Transverse colon (tissue), 4 donors: ENCODE measurements around the gene CKMT2. TPM values are rescaled to one million over a fixed set of nuclear protein-coding genes. Genes with fewer than 3 reads are reported as not detected.

ENCODE experiments used
- DNase-seq: peaks from one replicate; pipeline ENCODE4 v3.0.0-alpha.2; 2019
- H3K27ac ChIP-seq, 4 donors: fragments of 200-600 bp; sonication (generic); 2 replicates each; pipeline ENCODE4 v1.5.1; 2016 to 2018; ENCODE audit warnings: inconsistent platforms in 4 of 4
- H3K27me3 ChIP-seq: fragments of 200-600 bp; sonication (generic); 2 replicates; pipeline ENCODE4 v1.5.1; 2017; ENCODE audit warnings: inconsistent platforms
- H3K36me3 ChIP-seq, 4 donors: fragments of 200-600 bp; sonication (generic); 2 replicates each; pipeline ENCODE4 v1.5.1; 2017 to 2019; ENCODE audit warnings: inconsistent platforms in 4 of 4
- H3K4me1 ChIP-seq, 4 donors: fragments of 200-600 bp; sonication (generic); 2 replicates each; pipeline ENCODE4 v1.5.1; 2017 to 2020; ENCODE audit warnings: inconsistent platforms in 4 of 4
- H3K4me3 ChIP-seq, 4 donors: fragments of 200-600 bp; sonication (generic); 1 replicate in 1 of 4; 2 replicates in 3 of 4; pipeline versions ENCODE4 v1.5.1 to v1.6.1; 2017 to 2019; ENCODE audit warnings: inconsistent platforms in 4 of 4
- H3K9me3 ChIP-seq, 2 donors: fragments of 200-600 bp; sonication (generic); 2 replicates each; pipeline ENCODE4 v1.5.1; 2017 to 2019; ENCODE audit warnings: inconsistent platforms in 2 of 2
- EP300 ChIP-seq: sonication (generic); formaldehyde crosslinking; IDR thresholded peaks from one replicate; pipeline ENCODE4 v1.6.1; 2017; ENCODE audit warnings: antibody characterized with exemption, low read depth
- POLR2A ChIP-seq: fragments of 450-650 bp; IDR thresholded peaks from one replicate; pipeline ENCODE4 v1.6.1; 2016; ENCODE audit warnings: antibody characterized with exemption, mild to moderate bottlenecking, moderate library complexity
- POLR2AphosphoS5 ChIP-seq, 3 donors: sonication (generic); formaldehyde crosslinking; IDR thresholded peaks; one replicate each; pipeline ENCODE4 v1.6.1; 2016; ENCODE audit warnings: antibody characterized with exemption in 3 of 3
- WGBS, 2 donors: methylation state at CpG; one replicate each; pipeline ENCODE4 v1.1.5; 2018; ENCODE audit warnings: low coverage in 1 of 2; 5-methylcytosine and 5-hydroxymethylcytosine counted together
- in situ Hi-C, 4 donors: fragments of 200-750 bp; cut with MboI; loops; one replicate each; pipeline versions ENCODE4 v1.15.0 to v1.15.1; 2017; ENCODE audit warnings: low sequenced_read_pairs in 3 of 4, low pct_ligation_motif_present in 1 of 4, low pct_unique_long_range_greater_than_20kb in 1 of 4
- intact Hi-C: fragments of 100-400 bp; cut with DNase I; formaldehyde crosslinking; loops from one replicate; pipeline ENCODE4 v1.15.1; 2023; ENCODE audit warnings: low total_unique reads
- total RNA-seq, 4 donors: library from RNA; depleted of rRNA; stranded (reverse); fragments of >200 nt; gene quantifications; one replicate each; pipeline ENCODE4 v1.1.0, GENCODE V29; 2016
- TF ChIP-seq, protein P1 (sequence below), 5 experiments: fragments of 200-600 bp in 3 of 5; fragments of 450-650 bp in 2 of 5; sonication (generic) in 3 of 5; IDR thresholded peaks; 1 replicate in 2 of 5; 2 replicates in 3 of 5; pipeline ENCODE4 v1.5.1; 2016 to 2017; ENCODE audit warnings: antibody characterized with exemption in 5 of 5, inconsistent platforms in 3 of 5, mild to moderate bottlenecking in 2 of 5, moderate library complexity in 1 of 5

CKMT2 gene
- total RNA-seq, 4 donors from 2014 or later, result 0.79 to 17.1 (median 5.1) TPM

- in situ Hi-C loops, result no loop called here
- TF ChIP-seq EP300, result no peak
- no peak for TF ChIP-seq POLR2AphosphoS5 (IDR thresholded peaks at IDR 0.05)
- TF ChIP-seq, protein P1, sequence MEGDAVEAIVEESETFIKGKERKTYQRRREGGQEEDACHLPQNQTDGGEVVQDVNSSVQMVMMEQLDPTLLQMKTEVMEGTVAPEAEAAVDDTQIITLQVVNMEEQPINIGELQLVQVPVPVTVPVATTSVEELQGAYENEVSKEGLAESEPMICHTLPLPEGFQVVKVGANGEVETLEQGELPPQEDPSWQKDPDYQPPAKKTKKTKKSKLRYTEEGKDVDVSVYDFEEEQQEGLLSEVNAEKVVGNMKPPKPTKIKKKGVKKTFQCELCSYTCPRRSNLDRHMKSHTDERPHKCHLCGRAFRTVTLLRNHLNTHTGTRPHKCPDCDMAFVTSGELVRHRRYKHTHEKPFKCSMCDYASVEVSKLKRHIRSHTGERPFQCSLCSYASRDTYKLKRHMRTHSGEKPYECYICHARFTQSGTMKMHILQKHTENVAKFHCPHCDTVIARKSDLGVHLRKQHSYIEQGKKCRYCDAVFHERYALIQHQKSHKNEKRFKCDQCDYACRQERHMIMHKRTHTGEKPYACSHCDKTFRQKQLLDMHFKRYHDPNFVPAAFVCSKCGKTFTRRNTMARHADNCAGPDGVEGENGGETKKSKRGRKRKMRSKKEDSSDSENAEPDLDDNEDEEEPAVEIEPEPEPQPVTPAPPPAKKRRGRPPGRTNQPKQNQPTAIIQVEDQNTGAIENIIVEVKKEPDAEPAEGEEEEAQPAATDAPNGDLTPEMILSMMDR (IDR thresholded peaks at IDR 0.05), result no peak
- no peak for TF ChIP-seq POLR2A
- H3K36me3 ChIP-seq, result no peaks in the 10 kb centered on the region
- no peak for DNase-seq
- no peaks in the 10 kb centered on the region for H3K9me3 ChIP-seq
- intact Hi-C loops, result no loop called here
- WGBS, 2 donors, result 97 to 100% methylated on average over 1 of the region's 1 CpG
- H3K27me3 ChIP-seq, result no peaks in the 10 kb centered on the region
- no peaks in the 10 kb centered on the region for H3K4me1 ChIP-seq
- H3K4me3 ChIP-seq, result no peak overlapping the region
- H3K27ac ChIP-seq, result no peak overlapping the region
Measured at GRCh38 chr5:81204205-81204604, 28.9 kb upstream of the CKMT2 start.

GRCh38 chr5:81205058-81205457, 28.1 kb upstream of the CKMT2 start:
- no peak for DNase-seq
- no peak overlapping the region for H3K4me3 ChIP-seq
- H3K4me1 ChIP-seq, result no peaks in the 10 kb centered on the region
- no peaks in the 10 kb centered on the region for H3K27me3 ChIP-seq
- intact Hi-C loops (no loop called here), in situ Hi-C loops (no loop called here)
- H3K27ac ChIP-seq, result no peak overlapping the region
- TF ChIP-seq POLR2A, result no peak
- TF ChIP-seq, protein P1 (IDR thresholded peaks at IDR 0.05), result no peak
- TF ChIP-seq POLR2AphosphoS5 (IDR thresholded peaks at IDR 0.05), result no peak
- WGBS, 2 donors, result 83 to 88% methylated on average over 3 to 4 of the region's 4 CpGs
- no peaks in the 10 kb centered on the region for H3K9me3 ChIP-seq
- no peaks in the 10 kb centered on the region for H3K36me3 ChIP-seq

DNA sequence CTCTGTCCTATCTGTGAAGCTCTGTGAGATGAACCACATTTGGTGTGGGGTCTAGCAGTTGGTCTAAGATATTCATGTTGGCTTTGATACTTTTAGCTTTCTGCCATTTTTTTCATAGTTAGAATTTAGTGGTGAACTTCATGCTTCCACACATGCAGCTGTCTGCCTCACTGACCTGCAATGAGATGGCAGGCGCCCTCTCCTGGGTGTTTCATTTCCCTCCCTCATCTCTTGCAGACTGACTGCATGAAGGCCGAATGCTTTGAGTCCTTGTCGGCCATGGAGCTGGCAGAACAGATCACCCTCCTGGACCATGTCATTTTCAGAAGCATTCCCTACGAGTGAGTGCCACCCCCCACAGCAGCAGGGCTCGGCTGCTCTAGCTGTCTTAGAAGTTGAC, 26.1 kb upstream of the CKMT2 start:
- H3K27ac ChIP-seq, result no peak overlapping the region
- in situ Hi-C loops (no loop called here), intact Hi-C loops (no loop called here)
- no peaks in the 10 kb centered on the region for H3K4me1 ChIP-seq
- H3K9me3 ChIP-seq, result no peaks in the 10 kb centered on the region
- H3K36me3 ChIP-seq, result no peaks in the 10 kb centered on the region
- TF ChIP-seq POLR2AphosphoS5 (IDR thresholded peaks at IDR 0.05) (no peak), POLR2A (no peak), EP300 (no peak)
- TF ChIP-seq, protein P1 (IDR thresholded peaks at IDR 0.05), result no peak
- no peak overlapping the region for H3K4me3 ChIP-seq
- 84% methylated on average over 5 of the region's 5 CpGs; no CpG with 5 or more reads in 1 of the 2 donors for WGBS, 2 donors
- DNase-seq, result no peak
- H3K27me3 ChIP-seq, result no peaks in the 10 kb centered on the region

GRCh38 chr5:81208904-81209303, 24.2 kb upstream of the CKMT2 start:
- Histone ChIP-seq H3K4me3 (no peak overlapping the region), H3K9me3 (no peaks in the 10 kb centered on the region), H3K4me1 (no peaks in the 10 kb centered on the region), H3K27ac (no peak overlapping the region), H3K27me3 (no peaks in the 10 kb centered on the region), H3K36me3 (no peaks in the 10 kb centered on the region)
- no peak for DNase-seq
- in situ Hi-C loops (no loop called here), intact Hi-C loops (no loop called here)
- TF ChIP-seq, protein P1 (IDR thresholded peaks at IDR 0.05), result no peak
- TF ChIP-seq POLR2A (no peak), EP300 (no peak), POLR2AphosphoS5 (IDR thresholded peaks at IDR 0.05) (no peak)
- WGBS, 2 donors, result 80 to 88% methylated on average over 3 to 4 of the region's 4 CpGs
